CD14-positive monocyte (primary cell): ENCODE data around the gene TAF5L. TPM values are rescaled to one million over a fixed set of nuclear protein-coding genes. Genes with fewer than 3 reads are reported as not detected.

Experiments
- DNase-seq, 3 donors: peaks; one replicate each; pipeline ENCODE4 v3.0.0-alpha.2; 2011 to 2022
- H2AFZ ChIP-seq: 2 replicates; pipeline ENCODE4 v1.6.0; 2012; ENCODE audit warnings: mild to moderate bottlenecking, low read depth, low read length, inconsistent platforms; ENCODE audit not compliant: insufficient read depth, poor library complexity, severe bottlenecking
- H3K27ac ChIP-seq, 2 donors: 1 replicate in 1 of 2; 2 replicates in 1 of 2; pipeline ENCODE4 v1.5.1; 2012 to 2013; ENCODE audit warnings: low read length in 2 of 2, control low read depth in 1 of 2, inconsistent platforms in 1 of 2, low read depth in 1 of 2, mild to moderate bottlenecking in 1 of 2
- H3K27me3 ChIP-seq, 2 donors: one replicate each; pipeline versions ENCODE4 v1.6.0 to v1.6.1; 2011 to 2013; ENCODE audit warnings: low read length in 2 of 2; ENCODE audit not compliant: control insufficient read depth in 2 of 2, insufficient read depth in 2 of 2
- H3K36me3 ChIP-seq, 2 donors: replicated peaks in 1 of 2; 1 replicate in 1 of 2; 2 replicates in 1 of 2; pipeline versions ENCODE4 v1.5.1 to v1.6.1; 2012 to 2013; ENCODE audit warnings: low read length in 2 of 2, control low read depth in 1 of 2, inconsistent platforms in 1 of 2, mild to moderate bottlenecking in 1 of 2; ENCODE audit not compliant: insufficient read depth in 2 of 2, control insufficient read depth in 1 of 2
- H3K4me1 ChIP-seq, 2 donors: 1 replicate in 1 of 2; 2 replicates in 1 of 2; pipeline versions ENCODE4 v1.5.1 to v1.6.1; 2012 to 2013; ENCODE audit warnings: low read length in 2 of 2, control low read depth in 1 of 2, inconsistent platforms in 1 of 2, mild to moderate bottlenecking in 1 of 2, moderate library complexity in 1 of 2; ENCODE audit not compliant: insufficient read depth in 2 of 2, control insufficient read depth in 1 of 2
- H3K4me2 ChIP-seq: replicated peaks from 2 replicates; pipeline ENCODE3; 2012; ENCODE audit warnings: low read length, moderate library complexity, mild to moderate bottlenecking; ENCODE audit not compliant: poor library complexity, severe bottlenecking; ENCODE audit errors: extremely low read depth
- H3K4me3 ChIP-seq, 3 experiments: fragments of 200-600 bp in 1 of 3; sonication (generic) in 1 of 3; replicated peaks in 1 of 3; 1 replicate in 2 of 3; 2 replicates in 1 of 3; pipeline ENCODE4 v1.5.1; 2011 to 2013; ENCODE audit warnings: low read length in 3 of 3, mild to moderate bottlenecking in 3 of 3, control low read depth in 2 of 3, low read depth in 2 of 3, inconsistent platforms in 1 of 3, moderate library complexity in 1 of 3
- H3K79me2 ChIP-seq: 2 replicates; pipeline ENCODE4 v1.6.0; 2012; ENCODE audit warnings: mild to moderate bottlenecking, control low read depth, inconsistent platforms, low read length, moderate library complexity; ENCODE audit not compliant: insufficient read depth
- H3K9ac ChIP-seq: 2 replicates; pipeline ENCODE4 v1.6.0; 2017; ENCODE audit warnings: low read length, mild to moderate bottlenecking; ENCODE audit not compliant: insufficient read depth, poor library complexity, severe bottlenecking
- H3K9me3 ChIP-seq, 2 donors: replicated peaks in 1 of 2; 1 replicate in 1 of 2; 2 replicates in 1 of 2; pipeline versions ENCODE4 v1.5.1 to v1.6.1; 2012 to 2013; ENCODE audit warnings: low read length in 2 of 2, control low read depth in 1 of 2; ENCODE audit not compliant: control insufficient read depth in 1 of 2, insufficient read depth in 1 of 2
- H4K20me1 ChIP-seq: 2 replicates; pipeline ENCODE4 v1.6.0; 2012; ENCODE audit warnings: mild to moderate bottlenecking, low read length, control low read depth, moderate library complexity; ENCODE audit not compliant: insufficient read depth
- H3K27ac Mint-ChIP-seq, 7 donors: one replicate each; pipeline ENCODE4 v1.8.0; 2020; ENCODE audit warnings: mild to moderate bottlenecking in 7 of 7, mixed read lengths in 7 of 7, moderate library complexity in 6 of 7, inconsistent platforms in 2 of 7
- H3K27me3 Mint-ChIP-seq, 3 donors: one replicate each; pipeline ENCODE4 v1.8.0; 2021 to 2022; ENCODE audit warnings: low read depth in 3 of 3, mild to moderate bottlenecking in 3 of 3, mixed read lengths in 3 of 3, moderate library complexity in 3 of 3, inconsistent platforms in 1 of 3
- H3K36me3 Mint-ChIP-seq, 2 donors: one replicate each; pipeline ENCODE4 v1.8.0; 2020; ENCODE audit warnings: mixed read lengths in 2 of 2, inconsistent platforms in 1 of 2, mild to moderate bottlenecking in 1 of 2
- H3K4me1 Mint-ChIP-seq: one replicate; pipeline ENCODE4 v1.8.0; 2020; ENCODE audit warnings: mild to moderate bottlenecking, mixed read lengths
- H3K4me3 Mint-ChIP-seq, 2 donors: one replicate each; pipeline ENCODE4 v1.8.0; 2020; ENCODE audit warnings: mild to moderate bottlenecking in 2 of 2, mixed read lengths in 2 of 2, moderate library complexity in 1 of 2
- H3K9me3 Mint-ChIP-seq, 7 donors: one replicate each; pipeline ENCODE4 v1.8.0; 2020 to 2022; ENCODE audit warnings: mixed read lengths in 7 of 7, mild to moderate bottlenecking in 6 of 7, moderate library complexity in 6 of 7, inconsistent platforms in 2 of 7
- WGBS: methylation state at CpG from one replicate; pipeline ENCODE4 v1.1.5; 2013; ENCODE audit warnings: missing lambda C conversion rate; ENCODE audit not compliant: insufficient coverage; 5-methylcytosine and 5-hydroxymethylcytosine counted together
- intact Hi-C, 2 donors: fragments of 100-400 bp; cut with micrococcal nuclease; formaldehyde crosslinking; loops; one replicate each; pipeline versions ENCODE4 v1.15.0 to v1.15.1; 2023
- polyA plus RNA-seq, 3 donors: library from polyadenylated mRNA; depleted of rRNA in 1 of 3; unstranded in 2 of 3; stranded (reverse) in 1 of 3; fragments of 300-500 nt in 2 of 3; fragments of >200 nt in 1 of 3; fragmentation: Illumina TruSeq in 2 of 3; gene quantifications; 1 replicate in 2 of 3; 2 replicates in 1 of 3; pipeline ENCODE4 v1.2.3, GENCODE V29; 2012 to 2021
- TF ChIP-seq, protein P1 (sequence below): fragments of 200-600 bp; IDR thresholded peaks from one replicate; pipeline ENCODE4 v1.8.0; 2022; ENCODE audit warnings: antibody characterized with exemption, mild to moderate bottlenecking

TAF5L gene
- polyA plus RNA-seq, 3 donors = 3.8 to 15.4 (median 4.9) TPM

DNA sequence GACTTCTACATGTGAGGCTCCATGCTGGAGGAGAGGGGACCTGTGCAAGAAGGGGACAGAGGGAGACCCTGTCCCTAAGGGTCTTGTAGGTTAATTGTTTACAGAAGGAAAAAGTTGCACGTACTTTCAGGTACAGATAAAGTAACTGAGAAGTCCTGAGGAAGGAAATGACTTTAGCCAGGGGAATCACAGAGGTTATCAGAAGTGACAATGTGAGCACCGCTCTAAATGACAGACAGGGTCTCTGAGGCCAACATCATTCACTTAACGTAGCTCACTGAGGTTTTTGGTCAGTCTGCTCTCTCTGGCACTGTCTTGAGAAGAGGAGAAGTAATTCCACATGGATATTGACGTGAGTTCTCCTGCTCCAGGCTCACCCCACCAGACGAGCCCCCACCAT is 12.0 kb downstream of the TAF5L start:
- Mint-ChIP-seq H3K36me3 (peaks cover 54% of the 10 kb centered on the region in 2 donors), H3K27ac (peak overlapping the region in 2 of 7 donors; percentile 24 to 30)

DNA sequence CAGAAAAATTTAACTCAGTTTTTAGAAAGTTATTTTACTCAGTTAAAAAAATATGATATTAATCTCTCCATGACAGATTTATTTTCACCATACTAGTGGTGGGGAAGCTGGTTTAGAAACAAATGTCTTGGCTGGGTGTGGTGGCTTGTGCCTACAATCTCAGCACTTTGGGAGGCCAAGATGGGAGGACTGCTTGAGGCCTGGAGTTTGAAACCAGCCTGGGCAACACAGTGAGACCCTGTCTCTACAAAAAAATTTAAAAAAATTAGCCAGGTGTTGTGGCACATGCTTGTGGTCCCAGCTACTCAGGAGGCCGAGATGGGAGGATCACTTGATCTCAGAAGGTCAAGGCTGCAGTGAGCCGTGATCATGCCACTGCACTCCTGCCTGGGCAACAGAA is 17.3 kb downstream of the TAF5L start:
- Histone ChIP-seq H2AFZ (no peak overlapping the region), H3K4me2 (no peak overlapping the region), H3K9me3 (no peaks in the 10 kb centered on the region), H3K79me2 (no peaks in the 10 kb centered on the region), H4K20me1 (peaks cover 6% of the 10 kb centered on the region), H3K9ac (no peak overlapping the region), H3K4me3 (no peak overlapping the region), H3K27me3 (no peaks in the 10 kb centered on the region), H3K27ac (no peak overlapping the region), H3K4me1 (no peaks in the 10 kb centered on the region), H3K36me3 (peaks cover 94 to 95% of the 10 kb centered on the region in 2 donors)
- H3K27ac Mint-ChIP-seq = peak overlapping the region in 3 of 7 donors; percentile 2 to 73 (median 44)
- no peak overlapping the region for H3K4me3 Mint-ChIP-seq
- DNase-seq = no peak
- 100% methylated on average over 2 of the region's 2 CpGs for WGBS
- intact Hi-C loops = loop anchor here in 1 of 2 donors (5.0 kb wide), 1 partner anchor 149 kb away; no protein-coding TSS in a partner anchor
- no peaks in the 10 kb centered on the region for H3K9me3 Mint-ChIP-seq
- no peaks in the 10 kb centered on the region for H3K4me1 Mint-ChIP-seq
- peaks cover 86 to 94% of the 10 kb centered on the region in 2 donors for H3K36me3 Mint-ChIP-seq
- no peaks in the 10 kb centered on the region for H3K27me3 Mint-ChIP-seq
- TF ChIP-seq, protein P1, sequence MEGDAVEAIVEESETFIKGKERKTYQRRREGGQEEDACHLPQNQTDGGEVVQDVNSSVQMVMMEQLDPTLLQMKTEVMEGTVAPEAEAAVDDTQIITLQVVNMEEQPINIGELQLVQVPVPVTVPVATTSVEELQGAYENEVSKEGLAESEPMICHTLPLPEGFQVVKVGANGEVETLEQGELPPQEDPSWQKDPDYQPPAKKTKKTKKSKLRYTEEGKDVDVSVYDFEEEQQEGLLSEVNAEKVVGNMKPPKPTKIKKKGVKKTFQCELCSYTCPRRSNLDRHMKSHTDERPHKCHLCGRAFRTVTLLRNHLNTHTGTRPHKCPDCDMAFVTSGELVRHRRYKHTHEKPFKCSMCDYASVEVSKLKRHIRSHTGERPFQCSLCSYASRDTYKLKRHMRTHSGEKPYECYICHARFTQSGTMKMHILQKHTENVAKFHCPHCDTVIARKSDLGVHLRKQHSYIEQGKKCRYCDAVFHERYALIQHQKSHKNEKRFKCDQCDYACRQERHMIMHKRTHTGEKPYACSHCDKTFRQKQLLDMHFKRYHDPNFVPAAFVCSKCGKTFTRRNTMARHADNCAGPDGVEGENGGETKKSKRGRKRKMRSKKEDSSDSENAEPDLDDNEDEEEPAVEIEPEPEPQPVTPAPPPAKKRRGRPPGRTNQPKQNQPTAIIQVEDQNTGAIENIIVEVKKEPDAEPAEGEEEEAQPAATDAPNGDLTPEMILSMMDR = no peak

More for the DNA sequence above, 12.0 kb downstream of the TAF5L start:
- no peaks in the 10 kb centered on the region for H3K9me3 Mint-ChIP-seq
- Histone ChIP-seq H3K27ac (no peak overlapping the region), H3K9me3 (no peaks in the 10 kb centered on the region), H3K79me2 (peaks cover 50% of the 10 kb centered on the region), H3K4me1 (no peaks in the 10 kb centered on the region), H3K27me3 (no peaks in the 10 kb centered on the region), H2AFZ (no peak overlapping the region), H3K4me2 (no peak overlapping the region), H3K4me3 (no peak overlapping the region), H3K9ac (no peak overlapping the region), H3K36me3 (peaks cover 53 to 62% of the 10 kb centered on the region in 2 donors), H4K20me1 (peaks cover 56% of the 10 kb centered on the region)
- no peaks in the 10 kb centered on the region for H3K27me3 Mint-ChIP-seq
- intact Hi-C loops = no loop called here
- 100% methylated on average over 3 of the region's 5 CpGs for WGBS
- TF ChIP-seq, protein P1 = no peak
- H3K4me3 Mint-ChIP-seq = no peak overlapping the region
- no peaks in the 10 kb centered on the region for H3K4me1 Mint-ChIP-seq
- DNase-seq = no peak
